IMR-90 (cell line): ENCODE measurements around the gene SPDEF.

Experiments used
- BHLHE40 ChIP-seq: fragments of 150-350 bp; IDR thresholded peaks from 2 replicates; pipeline ENCODE4 v1.6.1; 2016; ENCODE audit warnings: mild to moderate bottlenecking, low read depth, low read length
- CEBPB ChIP-seq: IDR thresholded peaks from 2 replicates; pipeline ENCODE4 v1.6.1; 2012; ENCODE audit warnings: low read depth, low read length, improper control_type of control experiment
- CHD1 ChIP-seq: IDR thresholded peaks from 2 replicates; pipeline ENCODE4 v1.6.1; 2012; ENCODE audit warnings: low read depth, low read length, improper control_type of control experiment
- FOS ChIP-seq: fragments of 150-350 bp; IDR thresholded peaks from 2 replicates; pipeline ENCODE4 v1.6.1; 2016; ENCODE audit warnings: low read depth, low read length
- MAFK ChIP-seq: IDR thresholded peaks from 2 replicates; pipeline ENCODE4 v1.6.1; 2012; ENCODE audit warnings: low read depth, low read length, improper control_type of control experiment
- MXI1 ChIP-seq: IDR thresholded peaks from 2 replicates; pipeline ENCODE4 v1.6.1; 2012; ENCODE audit warnings: low read depth, mild to moderate bottlenecking, low read length, moderate library complexity, borderline replicate concordance
- POLR2A ChIP-seq: IDR thresholded peaks from 2 replicates; pipeline ENCODE4 v1.6.1; 2012; ENCODE audit warnings: mild to moderate bottlenecking, low read depth, low read length
- RAD21 ChIP-seq: IDR thresholded peaks from 2 replicates; pipeline ENCODE4 v1.6.1; 2012; ENCODE audit warnings: low read length, improper control_type of control experiment
- RCOR1 ChIP-seq: IDR thresholded peaks from 2 replicates; pipeline ENCODE4 v1.6.1; 2012; ENCODE audit warnings: mild to moderate bottlenecking, low read length, improper control_type of control experiment; ENCODE audit not compliant: insufficient replicate concordance
- RFX5 ChIP-seq: IDR thresholded peaks from 2 replicates; pipeline ENCODE4 v1.8.0; 2012; ENCODE audit warnings: low read depth, mild to moderate bottlenecking, low read length, moderate library complexity
- SMC3 ChIP-seq: fragments of 150-350 bp; IDR thresholded peaks from 2 replicates; pipeline ENCODE4 v1.6.1; 2016; ENCODE audit warnings: low read depth, mild to moderate bottlenecking, antibody characterized with exemption, low read length, moderate library complexity
- TF ChIP-seq, protein P1 (sequence below): fragments of 150-350 bp; IDR thresholded peaks from 2 replicates; pipeline ENCODE4 v1.6.1; 2017; ENCODE audit warnings: mild to moderate bottlenecking, antibody characterized with exemption, low read length, low read depth
- TF ChIP-seq, protein P2 (sequence below): conservative IDR thresholded peaks from 2 replicates; pipeline ENCODE4 v1.5.1; 2012; ENCODE audit warnings: mild to moderate bottlenecking, low read depth, low read length, improper control_type of control experiment

DNA sequence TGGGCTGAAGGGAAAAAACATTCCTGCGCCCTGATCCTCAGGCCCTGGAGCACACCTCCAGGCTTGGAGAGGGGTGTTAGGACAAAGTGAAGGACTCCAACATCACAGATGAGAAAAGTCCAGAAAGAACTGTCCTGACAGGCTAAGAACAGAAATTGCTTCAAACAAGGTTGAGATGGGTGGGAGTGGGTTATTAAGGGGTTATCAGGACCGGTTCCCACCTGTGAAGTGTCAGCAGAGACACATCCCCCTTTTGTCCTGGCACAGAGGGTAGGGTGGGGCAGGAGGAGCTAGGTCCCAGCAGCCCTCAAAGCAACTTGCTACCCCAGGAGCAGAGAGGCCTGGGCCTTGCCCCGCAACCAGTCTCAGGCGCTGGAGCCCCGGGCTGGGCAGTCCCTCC lies 3.5 kb downstream of the SPDEF start:
- TF ChIP-seq, protein P1, sequence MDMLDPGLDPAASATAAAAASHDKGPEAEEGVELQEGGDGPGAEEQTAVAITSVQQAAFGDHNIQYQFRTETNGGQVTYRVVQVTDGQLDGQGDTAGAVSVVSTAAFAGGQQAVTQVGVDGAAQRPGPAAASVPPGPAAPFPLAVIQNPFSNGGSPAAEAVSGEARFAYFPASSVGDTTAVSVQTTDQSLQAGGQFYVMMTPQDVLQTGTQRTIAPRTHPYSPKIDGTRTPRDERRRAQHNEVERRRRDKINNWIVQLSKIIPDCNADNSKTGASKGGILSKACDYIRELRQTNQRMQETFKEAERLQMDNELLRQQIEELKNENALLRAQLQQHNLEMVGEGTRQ, result no peak
- TF ChIP-seq, protein P2, sequence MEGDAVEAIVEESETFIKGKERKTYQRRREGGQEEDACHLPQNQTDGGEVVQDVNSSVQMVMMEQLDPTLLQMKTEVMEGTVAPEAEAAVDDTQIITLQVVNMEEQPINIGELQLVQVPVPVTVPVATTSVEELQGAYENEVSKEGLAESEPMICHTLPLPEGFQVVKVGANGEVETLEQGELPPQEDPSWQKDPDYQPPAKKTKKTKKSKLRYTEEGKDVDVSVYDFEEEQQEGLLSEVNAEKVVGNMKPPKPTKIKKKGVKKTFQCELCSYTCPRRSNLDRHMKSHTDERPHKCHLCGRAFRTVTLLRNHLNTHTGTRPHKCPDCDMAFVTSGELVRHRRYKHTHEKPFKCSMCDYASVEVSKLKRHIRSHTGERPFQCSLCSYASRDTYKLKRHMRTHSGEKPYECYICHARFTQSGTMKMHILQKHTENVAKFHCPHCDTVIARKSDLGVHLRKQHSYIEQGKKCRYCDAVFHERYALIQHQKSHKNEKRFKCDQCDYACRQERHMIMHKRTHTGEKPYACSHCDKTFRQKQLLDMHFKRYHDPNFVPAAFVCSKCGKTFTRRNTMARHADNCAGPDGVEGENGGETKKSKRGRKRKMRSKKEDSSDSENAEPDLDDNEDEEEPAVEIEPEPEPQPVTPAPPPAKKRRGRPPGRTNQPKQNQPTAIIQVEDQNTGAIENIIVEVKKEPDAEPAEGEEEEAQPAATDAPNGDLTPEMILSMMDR, result no peak
- no peak for TF ChIP-seq POLR2A
- TF ChIP-seq CEBPB, result no peak
- TF ChIP-seq BHLHE40, result no peak
- no peak for TF ChIP-seq FOS
- no peak for TF ChIP-seq RFX5
- TF ChIP-seq MAFK, result no peak
- no peak for TF ChIP-seq CHD1
- no peak for TF ChIP-seq RCOR1
- no peak for TF ChIP-seq MXI1
- no peak for TF ChIP-seq SMC3
- no peak for TF ChIP-seq RAD21
